HL-60/S4 treated with phorbol 12-myristate 13-acetate at 8.2 ng/mL for 4 days and 3 days (cell line): Measurements from ENCODE around the gene HSPA2.
"Not testable (repeated sequence)": the region's sequence is repeated elsewhere in the genome, so short reads cannot be mapped to it uniquely, and the experiment has no call there.

Experiments
- in situ Hi-C: fragments of 300-500 bp; cut with MboI; formaldehyde crosslinking; loops from 2 replicates; pipeline ENCODE4 v1.15.0; 2022; ENCODE audit warnings: low sequenced_read_pairs

The HSPA2 gene

DNA sequence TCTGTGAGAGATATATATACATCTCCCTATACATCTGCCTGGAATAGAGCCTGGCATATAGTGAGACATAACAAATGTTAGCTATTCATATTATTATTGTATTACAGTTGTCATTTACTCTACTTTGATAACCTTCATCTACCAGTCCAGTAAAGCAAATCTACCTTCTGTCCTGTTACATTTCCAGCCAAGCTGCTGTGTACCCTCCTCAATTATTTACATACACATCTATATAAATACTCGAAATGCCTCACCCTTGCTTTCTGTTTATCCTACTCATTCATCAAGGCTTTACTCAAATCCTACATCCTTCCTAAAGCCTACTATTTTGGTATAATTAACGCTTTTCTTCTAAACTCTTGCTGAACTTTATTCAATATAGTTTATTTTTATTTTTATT lies 27.3 kb upstream of the HSPA2 start:
- in situ Hi-C loops, result no loop called here

DNA sequence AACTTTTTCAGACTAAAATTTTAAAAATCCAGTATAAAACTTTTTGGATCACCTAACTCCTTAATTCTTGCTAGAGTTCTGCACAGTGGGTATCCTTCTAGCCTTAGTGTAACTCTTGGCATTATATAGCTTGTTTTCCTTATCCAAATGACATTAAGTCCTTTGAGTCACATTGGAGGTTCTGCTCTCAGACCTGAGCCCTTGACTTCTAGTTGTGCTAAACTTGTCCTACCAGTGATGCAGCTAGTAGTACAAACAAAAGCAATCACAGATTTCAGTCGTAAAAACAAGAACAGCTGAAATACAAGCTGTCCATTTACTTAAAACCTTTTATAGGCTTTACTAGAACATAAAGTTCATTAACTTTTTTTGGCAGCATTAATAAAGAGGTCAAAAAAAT lies 25.5 kb upstream of the HSPA2 start:
- in situ Hi-C loops, result no loop called here

DNA sequence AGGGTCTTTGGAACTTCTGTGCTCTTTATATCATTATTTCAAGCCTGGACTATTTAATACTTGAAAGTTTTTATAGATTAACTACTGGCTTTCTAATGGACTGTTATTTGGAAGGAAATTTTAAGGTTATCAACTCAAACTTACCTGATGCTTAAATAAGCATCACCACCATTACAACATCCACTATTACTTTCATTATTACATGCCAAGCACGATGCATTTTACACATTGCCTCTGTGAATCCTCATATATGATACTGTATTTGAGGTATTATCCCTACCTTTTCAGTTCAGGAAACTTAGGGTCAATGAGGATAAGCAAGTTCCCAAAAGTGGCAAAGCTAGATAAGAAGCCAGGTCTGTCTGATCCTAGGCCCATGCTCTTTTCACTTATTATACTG lies 23.6 kb upstream of the HSPA2 start:
- in situ Hi-C loops, result no loop called here

DNA sequence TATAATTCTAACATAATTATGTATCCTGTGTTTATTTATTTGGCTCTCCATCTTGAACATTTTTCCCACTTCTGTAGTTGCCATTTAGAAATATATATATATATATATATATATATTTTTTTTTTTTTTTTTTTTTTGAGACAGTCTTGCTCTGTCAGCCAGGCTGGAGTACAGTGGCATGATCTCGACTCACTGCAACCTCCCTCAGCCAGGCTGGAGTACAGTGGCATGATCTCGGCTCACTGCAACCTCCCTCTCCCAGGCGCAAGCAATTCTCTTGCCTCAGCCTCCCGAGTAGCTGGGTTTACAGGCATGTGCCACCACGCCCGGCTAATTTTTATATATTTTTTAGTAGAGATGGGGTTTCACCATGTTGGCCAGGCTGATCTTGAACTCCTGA lies 22.9 kb upstream of the HSPA2 start:
- in situ Hi-C loops, result not testable (repeated sequence)

DNA sequence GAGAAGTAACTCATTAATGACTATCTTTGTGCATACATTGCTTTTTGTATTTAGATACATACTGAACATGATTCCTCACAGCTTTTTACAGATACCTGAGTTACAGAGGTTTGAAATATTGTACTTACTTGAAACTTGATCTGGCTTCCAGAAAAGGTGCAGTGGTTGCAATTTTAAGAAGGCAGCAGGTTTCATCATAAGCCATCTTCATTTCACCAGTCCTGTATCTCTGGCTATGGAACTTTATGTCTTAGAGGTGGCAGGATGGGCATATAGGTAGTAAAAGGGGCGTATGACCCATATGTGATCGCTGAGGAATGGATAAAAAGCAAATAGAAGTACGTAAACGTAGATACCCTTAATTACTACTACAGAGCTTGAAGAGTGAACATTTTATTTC lies 22.3 kb upstream of the HSPA2 start:
- in situ Hi-C loops, result no loop called here

DNA sequence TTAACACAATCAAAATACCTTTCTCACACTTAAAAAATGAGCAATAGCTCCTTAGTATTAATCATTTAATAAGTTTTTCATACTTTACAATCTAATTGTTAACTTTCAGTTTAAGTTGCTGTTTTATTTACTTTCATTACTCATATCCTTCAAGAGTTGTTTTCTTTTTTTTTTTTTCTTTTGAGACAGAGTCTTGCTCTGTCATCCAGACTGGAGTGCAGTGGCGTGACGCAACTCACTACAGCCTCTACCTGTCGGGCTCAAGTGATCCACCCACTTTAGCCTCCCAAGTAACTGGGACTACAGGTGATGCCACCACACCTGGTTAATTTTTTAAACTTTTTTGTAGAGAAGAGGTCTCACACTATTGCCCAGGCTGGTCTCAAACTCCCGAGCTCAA lies 19.8 kb upstream of the HSPA2 start:
- in situ Hi-C loops, result no loop called here

DNA sequence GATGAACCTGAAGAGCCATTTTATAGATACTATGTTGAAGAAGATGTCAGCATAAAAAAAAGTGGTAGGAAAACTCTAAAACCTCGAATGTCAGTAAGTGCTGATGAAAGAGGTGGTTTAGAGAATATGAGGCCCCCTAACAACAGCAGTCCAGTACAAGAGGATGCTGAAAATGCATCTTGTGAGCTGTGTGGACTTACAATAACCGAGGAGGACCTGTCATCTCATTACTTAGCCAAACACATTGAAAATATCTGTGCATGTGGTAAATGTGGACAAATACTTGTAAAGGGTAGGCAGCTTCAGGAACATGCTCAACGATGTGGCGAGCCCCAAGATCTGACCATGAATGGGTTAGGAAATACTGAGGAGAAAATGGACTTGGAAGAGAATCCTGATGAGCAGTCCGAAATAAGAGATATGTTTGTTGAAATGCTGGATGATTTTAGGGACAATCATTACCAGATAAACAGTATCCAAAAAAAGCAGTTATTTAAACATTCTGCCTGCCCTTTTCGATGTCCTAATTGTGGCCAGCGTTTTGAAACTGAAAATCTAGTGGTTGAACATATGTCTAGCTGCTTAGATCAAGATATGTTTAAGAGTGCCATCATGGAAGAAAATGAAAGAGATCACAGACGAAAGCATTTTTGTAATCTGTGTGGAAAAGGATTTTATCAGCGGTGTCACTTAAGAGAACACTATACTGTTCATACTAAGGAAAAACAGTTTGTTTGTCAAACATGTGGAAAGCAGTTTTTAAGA lies 17.8 kb upstream of the HSPA2 start:
- in situ Hi-C loops, result no loop called here

DNA sequence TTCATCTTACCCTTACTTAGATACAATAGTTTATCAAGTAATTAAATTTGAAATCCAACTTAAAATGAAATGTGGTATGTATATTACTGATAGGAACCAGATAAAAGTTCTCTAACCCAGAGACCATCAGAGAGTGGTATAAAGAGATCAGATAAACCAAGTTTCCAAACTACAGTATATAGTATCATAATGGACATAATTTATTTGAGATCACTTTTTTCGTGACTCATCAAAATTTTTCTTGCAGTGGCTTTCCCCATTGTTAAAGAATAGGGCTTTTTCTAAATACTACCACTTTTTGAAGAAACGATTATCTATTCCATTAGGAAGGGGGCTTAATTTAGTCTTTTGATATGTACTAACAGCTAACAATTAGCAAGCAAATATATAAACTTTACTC lies 15.2 kb upstream of the HSPA2 start:
- in situ Hi-C loops, result no loop called here

DNA sequence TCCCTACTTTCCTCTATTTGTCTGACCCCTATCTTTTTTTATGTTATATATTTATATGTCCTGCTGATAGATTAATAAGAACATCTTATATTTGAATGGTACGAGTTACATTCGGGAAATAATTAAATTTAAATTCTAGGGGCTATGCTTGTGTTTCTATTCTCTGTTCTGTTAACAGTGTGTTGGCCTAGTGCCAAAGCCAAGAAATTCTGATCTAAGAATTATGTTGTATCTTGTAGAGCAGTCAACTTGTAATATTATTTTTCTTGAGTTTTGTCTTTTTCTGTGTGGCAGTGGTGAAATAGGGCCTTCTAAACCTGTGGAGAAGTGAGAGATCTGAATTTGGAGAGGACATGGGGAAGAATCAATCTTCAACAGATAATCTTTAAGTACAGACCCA lies 9.0 kb upstream of the HSPA2 start:
- in situ Hi-C loops, result no loop called here

DNA sequence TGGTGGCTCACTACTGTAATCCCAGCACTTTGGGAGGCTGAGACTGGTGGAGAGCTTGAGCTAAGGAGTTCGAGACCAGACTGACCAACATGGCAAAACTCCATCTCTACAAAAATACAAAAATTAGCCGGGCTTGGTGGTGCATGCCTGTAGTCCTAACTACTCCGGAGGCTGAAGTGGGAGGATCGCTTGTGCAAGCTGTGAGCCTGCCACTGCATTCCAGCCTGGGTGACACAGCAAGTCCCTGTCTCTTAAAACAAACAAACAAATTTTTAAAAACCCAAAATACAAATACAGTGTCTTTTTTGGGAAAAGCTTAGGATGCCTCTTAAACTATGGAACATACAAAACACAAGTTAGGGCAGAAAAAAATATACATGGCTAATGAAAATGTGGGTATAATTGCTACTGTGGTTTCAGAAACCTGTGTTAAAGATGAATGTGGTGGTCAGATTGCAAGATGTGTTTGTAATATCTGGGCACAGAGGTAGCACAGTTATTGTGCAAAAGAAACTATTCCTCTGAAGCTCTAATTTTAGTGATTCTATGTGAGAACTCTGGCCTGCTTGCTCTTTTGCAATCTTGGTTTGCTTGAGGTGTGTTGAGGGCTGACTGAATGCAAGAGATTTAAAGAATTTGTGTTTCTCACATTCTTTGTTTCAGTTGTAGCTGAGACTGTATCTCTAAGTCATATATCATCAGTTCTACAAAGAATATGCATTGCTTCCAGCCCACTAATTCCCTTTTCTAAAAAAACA lies 3.9 kb upstream of the HSPA2 start:
- in situ Hi-C loops, result no loop called here

DNA sequence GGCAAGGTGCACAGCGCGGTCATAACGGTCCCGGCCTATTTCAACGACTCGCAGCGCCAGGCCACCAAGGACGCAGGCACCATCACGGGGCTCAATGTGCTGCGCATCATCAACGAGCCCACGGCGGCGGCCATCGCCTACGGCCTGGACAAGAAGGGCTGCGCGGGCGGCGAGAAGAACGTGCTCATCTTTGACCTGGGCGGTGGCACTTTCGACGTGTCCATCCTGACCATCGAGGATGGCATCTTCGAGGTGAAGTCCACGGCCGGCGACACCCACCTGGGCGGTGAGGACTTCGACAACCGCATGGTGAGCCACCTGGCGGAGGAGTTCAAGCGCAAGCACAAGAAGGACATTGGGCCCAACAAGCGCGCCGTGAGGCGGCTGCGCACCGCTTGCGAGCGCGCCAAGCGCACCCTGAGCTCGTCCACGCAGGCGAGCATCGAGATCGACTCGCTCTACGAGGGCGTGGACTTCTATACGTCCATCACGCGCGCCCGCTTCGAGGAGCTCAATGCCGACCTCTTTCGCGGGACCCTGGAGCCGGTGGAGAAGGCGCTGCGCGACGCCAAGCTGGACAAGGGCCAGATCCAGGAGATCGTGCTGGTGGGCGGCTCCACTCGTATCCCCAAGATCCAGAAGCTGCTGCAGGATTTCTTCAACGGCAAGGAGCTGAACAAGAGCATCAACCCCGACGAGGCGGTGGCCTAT lies 875 bp downstream of the HSPA2 start:
- in situ Hi-C loops, result no loop called here

DNA sequence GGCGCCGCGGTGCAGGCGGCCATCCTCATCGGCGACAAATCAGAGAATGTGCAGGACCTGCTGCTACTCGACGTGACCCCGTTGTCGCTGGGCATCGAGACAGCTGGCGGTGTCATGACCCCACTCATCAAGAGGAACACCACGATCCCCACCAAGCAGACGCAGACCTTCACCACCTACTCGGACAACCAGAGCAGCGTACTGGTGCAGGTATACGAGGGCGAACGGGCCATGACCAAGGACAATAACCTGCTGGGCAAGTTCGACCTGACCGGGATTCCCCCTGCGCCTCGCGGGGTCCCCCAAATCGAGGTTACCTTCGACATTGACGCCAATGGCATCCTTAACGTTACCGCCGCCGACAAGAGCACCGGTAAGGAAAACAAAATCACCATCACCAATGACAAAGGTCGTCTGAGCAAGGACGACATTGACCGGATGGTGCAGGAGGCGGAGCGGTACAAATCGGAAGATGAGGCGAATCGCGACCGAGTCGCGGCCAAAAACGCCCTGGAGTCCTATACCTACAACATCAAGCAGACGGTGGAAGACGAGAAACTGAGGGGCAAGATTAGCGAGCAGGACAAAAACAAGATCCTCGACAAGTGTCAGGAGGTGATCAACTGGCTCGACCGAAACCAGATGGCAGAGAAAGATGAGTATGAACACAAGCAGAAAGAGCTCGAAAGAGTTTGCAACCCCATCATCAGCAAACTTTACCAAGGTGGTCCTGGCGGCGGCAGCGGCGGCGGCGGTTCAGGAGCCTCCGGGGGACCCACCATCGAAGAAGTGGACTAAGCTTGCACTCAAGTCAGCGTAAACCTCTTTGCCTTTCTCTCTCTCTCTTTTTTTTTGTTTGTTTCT lies 1.7 kb downstream of the HSPA2 start:
- in situ Hi-C loops, result no loop called here

DNA sequence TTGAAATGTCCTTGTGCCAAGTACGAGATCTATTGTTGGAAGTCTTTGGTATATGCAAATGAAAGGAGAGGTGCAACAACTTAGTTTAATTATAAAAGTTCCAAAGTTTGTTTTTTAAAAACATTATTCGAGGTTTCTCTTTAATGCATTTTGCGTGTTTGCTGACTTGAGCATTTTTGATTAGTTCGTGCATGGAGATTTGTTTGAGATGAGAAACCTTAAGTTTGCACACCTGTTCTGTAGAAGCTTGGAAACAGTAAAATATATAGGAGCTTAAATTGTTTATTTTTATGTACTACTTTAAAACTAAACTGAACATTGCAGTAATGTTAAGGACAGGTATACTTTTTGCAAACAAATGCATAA lies 2.3 kb downstream of the HSPA2 start:
- in situ Hi-C loops, result no loop called here

DNA sequence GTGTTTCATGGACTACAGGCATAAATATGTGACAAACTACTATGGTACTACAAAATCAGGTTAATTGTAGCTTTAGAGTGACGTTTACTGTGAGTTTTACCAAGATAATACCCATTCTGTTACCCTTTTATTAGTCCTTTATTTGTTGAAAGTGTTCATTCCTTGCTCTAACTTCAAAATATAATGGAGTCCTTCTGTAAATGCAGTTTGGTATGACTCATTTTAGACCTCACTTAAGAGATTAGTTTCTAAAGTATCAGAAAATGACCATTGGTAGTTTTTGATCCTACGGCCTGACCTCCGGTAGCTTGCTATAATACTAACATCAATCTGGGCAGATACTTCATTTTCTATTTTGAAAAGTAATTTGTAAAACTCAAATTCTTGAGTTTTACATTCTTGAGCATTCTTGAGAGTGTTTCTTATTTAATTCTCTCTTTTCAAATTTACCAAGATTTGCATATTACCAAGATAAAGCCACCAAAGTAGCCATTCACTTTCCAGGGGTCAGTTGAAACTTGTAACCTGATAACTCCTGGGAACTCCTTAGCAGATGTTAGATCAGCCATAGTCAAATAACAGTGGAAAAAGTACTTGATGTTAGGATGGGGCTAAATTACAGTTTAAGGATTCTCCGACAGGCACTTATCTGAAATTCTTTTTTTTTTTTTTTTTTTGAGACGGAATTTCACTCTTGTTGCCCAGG lies 4.2 kb downstream of the HSPA2 start:
- in situ Hi-C loops, result no loop called here

DNA sequence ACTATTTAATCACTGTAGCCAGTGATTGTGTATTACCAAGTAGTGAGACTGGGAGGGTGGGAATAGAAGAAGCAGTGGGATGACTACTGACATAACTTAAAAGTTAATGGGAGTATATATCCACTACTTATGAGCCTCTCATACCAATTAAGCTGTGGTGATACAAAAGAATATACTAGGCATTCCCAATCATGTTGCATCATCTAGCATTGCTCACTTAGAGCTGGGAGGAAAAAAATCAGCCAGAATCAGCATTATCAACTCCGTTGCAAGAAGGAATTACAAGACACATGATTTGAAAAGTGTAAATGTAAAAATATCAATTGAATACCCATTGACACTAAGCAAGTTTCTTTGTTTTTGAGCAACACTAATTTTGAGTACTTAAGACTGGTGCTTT lies 8.5 kb downstream of the HSPA2 start:
- in situ Hi-C loops, result no loop called here

DNA sequence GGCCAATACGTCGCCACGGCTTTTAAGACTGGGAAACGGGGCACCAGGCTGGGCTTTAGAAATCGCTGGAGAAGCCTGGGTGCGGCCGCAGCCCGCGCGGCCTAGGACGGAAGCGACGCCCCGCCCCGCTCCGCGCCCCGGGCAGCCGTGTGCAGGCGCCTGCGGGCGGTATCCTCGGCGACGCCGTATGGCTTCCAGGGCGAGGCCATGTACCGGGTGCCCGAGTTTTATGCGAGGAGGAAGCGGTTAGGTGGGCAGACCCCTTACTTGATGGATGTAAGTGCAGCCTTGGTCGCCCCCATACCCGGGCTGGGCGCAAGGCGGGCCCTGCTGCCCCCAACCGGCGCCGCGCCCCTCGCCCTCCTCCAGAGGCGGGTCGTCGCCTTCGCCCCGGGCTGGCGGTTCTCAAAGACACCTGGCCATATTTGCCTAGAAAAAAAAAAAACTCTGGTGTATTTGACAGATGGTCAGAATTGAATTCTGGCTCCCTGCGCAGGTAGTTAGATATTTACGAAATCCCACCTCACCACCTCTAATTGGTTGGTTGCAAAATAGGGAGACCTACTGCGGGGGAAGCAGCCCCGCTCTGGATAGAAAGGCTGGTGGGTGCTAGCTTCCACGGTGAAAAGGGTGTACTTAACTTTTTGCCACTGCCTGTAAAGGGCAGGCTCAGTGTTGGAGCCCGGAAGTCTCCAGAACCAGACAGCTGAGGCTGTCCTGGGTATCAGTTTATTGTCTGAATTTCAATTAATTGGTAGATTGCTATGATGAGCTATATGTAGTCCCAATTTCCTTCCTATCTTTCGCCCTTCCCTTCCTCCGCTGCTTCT lies 9.5 kb downstream of the HSPA2 start, which contains the start of gene PPP1R36:
Gene PPP1R36, plus strand, starts transcription at position 171 of the 830 bp plus-strand sequence. Its CDS starts 37 bp downstream, at position 208.
- in situ Hi-C loops, result no loop called here

DNA sequence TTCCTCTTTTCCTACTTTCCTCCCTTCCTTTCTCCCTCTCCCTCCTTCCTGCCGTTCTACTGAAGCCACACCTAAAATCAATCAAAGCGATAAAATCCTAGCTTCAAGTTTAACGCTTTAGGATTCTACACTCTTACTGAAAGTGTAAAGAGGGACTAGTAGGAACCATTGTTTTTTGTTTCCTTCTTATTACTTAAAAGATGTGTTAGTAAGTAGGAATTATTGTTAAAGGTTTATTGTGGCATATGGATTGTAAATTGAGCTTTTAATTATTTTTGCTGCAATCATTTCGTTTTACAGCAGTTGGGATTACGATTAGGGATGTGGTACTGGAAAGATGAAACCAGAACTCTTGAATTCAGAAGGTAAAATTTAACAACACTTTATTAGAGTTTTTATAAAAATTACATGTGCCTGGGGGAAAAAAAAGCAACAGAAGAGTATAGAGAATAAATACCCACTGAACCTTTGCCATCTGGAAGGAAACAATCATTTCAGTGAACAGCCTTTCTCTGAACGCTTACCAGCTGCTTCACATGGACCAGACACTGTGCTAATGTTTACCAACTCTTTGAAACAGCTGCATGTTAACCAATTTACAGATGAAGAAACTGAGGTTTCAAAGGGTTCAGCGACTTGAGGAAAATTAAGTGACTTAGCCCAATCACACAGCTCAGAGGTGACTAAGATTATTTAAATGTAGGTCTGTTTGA lies 10.2 kb downstream of the HSPA2 start:
- in situ Hi-C loops, result no loop called here

DNA sequence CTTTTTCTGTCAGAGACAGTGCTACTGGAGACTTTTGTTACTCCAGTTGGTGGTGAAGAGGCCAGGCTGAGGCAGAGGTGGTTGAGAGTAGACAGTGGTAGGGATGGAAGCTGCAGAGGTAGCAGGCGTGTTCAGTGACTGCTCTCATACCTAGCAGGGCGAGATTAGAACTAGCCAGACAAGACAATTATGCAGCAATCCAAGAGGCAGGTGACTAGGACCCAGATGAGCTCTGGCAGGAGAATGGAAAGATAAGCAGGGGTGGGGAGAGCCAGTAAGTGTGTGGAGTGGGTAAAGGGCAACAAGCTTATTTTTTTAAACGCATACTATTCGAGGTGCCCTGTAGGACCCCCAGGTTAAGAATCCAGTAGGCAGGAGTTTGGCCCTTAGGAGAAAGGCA lies 14.0 kb downstream of the HSPA2 start:
- in situ Hi-C loops, result no loop called here

DNA sequence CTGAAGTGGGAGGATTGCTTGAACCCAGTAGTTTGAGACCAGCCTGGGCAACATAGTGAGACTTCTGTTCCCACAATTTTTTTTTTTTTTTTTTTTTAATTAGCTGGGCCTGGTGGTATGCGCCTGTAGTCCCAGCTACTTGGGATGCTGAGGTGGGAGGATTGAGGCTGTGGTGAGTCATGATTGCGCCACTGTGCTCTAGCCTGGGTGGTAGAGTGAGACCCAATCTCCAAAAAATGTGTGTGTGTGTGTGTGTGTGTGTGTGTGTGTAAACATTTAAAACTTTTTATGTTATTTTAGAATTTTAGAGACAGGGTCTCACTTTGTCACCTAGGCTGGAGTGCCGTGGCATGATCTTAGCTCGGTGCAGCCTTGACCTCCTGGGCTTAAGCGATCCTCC lies 16.0 kb downstream of the HSPA2 start:
- in situ Hi-C loops, result no loop called here
